Hematopoietic multipotent progenitor cell (in vitro differentiated cells): ENCODE data around the gene ABI3BP. TPM values are rescaled to one million over a fixed set of nuclear protein-coding genes. Genes with fewer than 3 reads are reported as not detected.

ENCODE experiments used
- DNase-seq, 3 donors: peaks; one replicate each; pipeline ENCODE4 v3.0.0-alpha.2; 2011 to 2015; ENCODE audit warnings: low read depth in 2 of 3, low spot score in 2 of 3
- total RNA-seq: library from RNA; depleted of rRNA; stranded (reverse); fragments of >200 nt; gene quantifications from one replicate; pipeline ENCODE4 v1.2.3, GENCODE V29; 2012

The ABI3BP gene
- total RNA-seq, 1 donor = 1.1 TPM

- peak in 1 of 3 donors; percentile 28 for DNase-seq
Observed at GRCh38 chr3:100893108-100893507, 100.1 kb downstream of the ABI3BP start.

- no peak for DNase-seq
Observed at GRCh38 chr3:100891827-100892226, 101.4 kb downstream of the ABI3BP start.

- peak in 2 of 3 donors; percentile 37 to 72 for DNase-seq
Observed at GRCh38 chr3:100891033-100891432, 102.2 kb downstream of the ABI3BP start.

GRCh38 chr3:100888881-100889280 lies 104.3 kb downstream of the ABI3BP start:
- DNase-seq = no peak

GRCh38 chr3:100882571-100882984 lies 110.6 kb downstream of the ABI3BP start:
- DNase-seq = no peak

GRCh38 chr3:100880845-100881244 lies 112.4 kb downstream of the ABI3BP start:
- DNase-seq = no peak

GRCh38 chr3:100880072-100880471 lies 113.1 kb downstream of the ABI3BP start:
- no peak for DNase-seq

GRCh38 chr3:100879195-100879810 lies 113.9 kb downstream of the ABI3BP start:
- no peak for DNase-seq

- no peak for DNase-seq
Observed at GRCh38 chr3:100877286-100877685, 115.9 kb downstream of the ABI3BP start.

- peak in 1 of 3 donors; percentile 48 for DNase-seq
Observed at GRCh38 chr3:100875239-100875638, 118.0 kb downstream of the ABI3BP start.

- DNase-seq = peak in 2 of 3 donors; percentile 14 to 66
Observed at GRCh38 chr3:100873611-100874010, 119.6 kb downstream of the ABI3BP start.

- DNase-seq = no peak
Observed at GRCh38 chr3:100871306-100871705, 121.9 kb downstream of the ABI3BP start.

- no peak for DNase-seq
Observed at GRCh38 chr3:100869787-100870186, 123.4 kb downstream of the ABI3BP start.

GRCh38 chr3:100868894-100869293 lies 124.3 kb downstream of the ABI3BP start:
- DNase-seq = no peak

GRCh38 chr3:100868096-100868495 lies 125.1 kb downstream of the ABI3BP start:
- no peak for DNase-seq

- DNase-seq = no peak
Observed at GRCh38 chr3:100865442-100865841, 127.8 kb downstream of the ABI3BP start.

GRCh38 chr3:100864471-100865250 lies 128.6 kb downstream of the ABI3BP start:
- no peak for DNase-seq

GRCh38 chr3:100857863-100858262 lies 135.4 kb downstream of the ABI3BP start:
- no peak for DNase-seq

GRCh38 chr3:100856821-100857220 lies 136.4 kb downstream of the ABI3BP start:
- DNase-seq = no peak

- peak in 1 of 3 donors; percentile 57 for DNase-seq
Observed at GRCh38 chr3:100852840-100853239, 140.4 kb downstream of the ABI3BP start.

GRCh38 chr3:100850701-100851100 lies 142.5 kb downstream of the ABI3BP start:
- DNase-seq = no peak

GRCh38 chr3:100850156-100850555 lies 143.1 kb downstream of the ABI3BP start:
- no peak for DNase-seq
